NCI-H748 treated with DMSO at 0.1 percent for 48 hours (cell line): ENCODE results near the gene DEFB129.
A peak's percentile ranks its signal among the peaks of the same experiment; 100 is the strongest.
"Not testable (repeated sequence)": the region's sequence is repeated elsewhere in the genome, so short reads cannot be mapped to it uniquely, and the experiment has no call there.

Source experiments
- DNase-seq: peaks from one replicate; lab custom pipeline; 2025; lab: John Stamatoyannopoulos, UW

Gene DEFB129

DNA sequence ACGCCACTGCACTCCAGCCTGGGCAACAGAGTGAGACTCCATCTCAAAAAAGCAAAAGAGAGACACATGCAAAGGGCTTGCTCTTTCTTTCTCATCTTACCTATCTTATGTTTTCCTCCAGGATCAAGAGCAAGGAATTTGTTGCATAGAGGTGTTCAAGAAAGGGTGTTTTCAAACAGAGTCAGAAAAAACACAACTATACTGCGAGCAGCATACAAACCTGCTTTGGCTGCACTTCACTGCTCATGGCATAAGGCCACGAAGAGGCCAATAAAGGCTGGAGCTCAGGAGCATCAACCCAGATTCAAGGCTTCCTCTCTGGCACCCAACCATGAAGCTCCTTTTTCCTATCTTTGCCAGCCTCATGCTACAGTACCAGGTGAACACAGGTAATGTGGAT is at the start of gene DEFB129:
DEFB129 (plus strand) TSS at position 301 of the 400 bp plus-strand sequence; CDS start at position 332, 31 bp downstream.
- DNase-seq = no peak

GRCh38 chr20:184288-184687 is 42.8 kb upstream of the DEFB129 start:
- no peak for DNase-seq

GRCh38 chr20:187733-188132 is 39.3 kb upstream of the DEFB129 start:
- no peak for DNase-seq

- DNase-seq = no peak
These were observed 37.4 kb upstream of the DEFB129 start, which contains the start of gene DEFB128 for GRCh38 chr20:189611-190010. DEFB128 (minus strand) TSS chr20:189711; CDS start chr20:189623, 88 bp downstream.

- no peak for DNase-seq
These were observed 28.8 kb upstream of the DEFB129 start for GRCh38 chr20:198225-198624.

- no peak for DNase-seq
These were observed 27.1 kb upstream of the DEFB129 start for GRCh38 chr20:199996-200395.

- not testable (repeated sequence) for DNase-seq
These were observed 23.4 kb upstream of the DEFB129 start for GRCh38 chr20:203630-204029.

GRCh38 chr20:208942-209566 is 18.0 kb upstream of the DEFB129 start:
- DNase-seq = peak; percentile 53

GRCh38 chr20:210809-211502 is 16.1 kb upstream of the DEFB129 start:
- no peak for DNase-seq

GRCh38 chr20:214383-214782 is 12.7 kb upstream of the DEFB129 start:
- DNase-seq = no peak

- DNase-seq = no peak
These were observed 11.3 kb upstream of the DEFB129 start for GRCh38 chr20:215796-216195.

- DNase-seq = no peak
These were observed 9.8 kb upstream of the DEFB129 start for GRCh38 chr20:217266-217665.

DNA sequence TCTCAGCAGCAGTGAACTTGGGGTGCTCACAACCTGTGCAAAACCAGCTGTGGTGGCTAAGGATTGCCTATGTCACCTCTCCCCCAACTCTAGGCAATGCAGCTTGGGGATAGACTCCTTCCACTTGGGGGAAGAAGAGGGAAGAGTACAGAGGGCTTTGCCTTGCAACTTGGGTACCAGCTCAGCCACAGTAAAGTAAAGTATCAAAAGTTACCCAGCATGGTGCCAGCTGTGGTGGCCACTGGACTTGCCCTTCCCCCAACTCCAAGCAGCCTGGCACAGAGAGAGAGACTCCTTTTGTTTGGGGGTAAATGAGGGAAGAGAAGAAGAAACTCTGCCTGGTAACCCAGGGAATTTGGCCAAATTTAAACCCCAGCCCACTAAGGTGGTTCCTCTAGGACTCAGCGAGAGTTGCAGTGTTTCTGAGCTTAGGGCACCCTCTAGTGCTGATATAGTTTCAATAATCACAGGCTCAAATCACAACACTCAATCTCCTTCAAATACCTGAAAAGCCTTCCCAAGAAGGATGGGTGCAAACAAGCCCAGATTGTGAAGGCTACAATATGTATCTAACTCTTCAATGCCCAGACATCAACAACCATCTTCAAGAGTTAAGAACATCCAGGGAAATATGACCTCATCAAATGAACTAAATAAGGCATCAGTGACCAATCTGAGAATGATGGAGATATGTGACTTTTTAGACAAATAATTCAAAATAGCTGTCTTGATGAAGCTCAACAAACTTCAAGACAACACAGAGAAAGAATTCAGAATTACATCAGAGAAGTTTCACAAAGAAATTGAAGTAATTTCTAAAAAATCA is 7.6 kb upstream of the DEFB129 start:
- peak; percentile 57 for DNase-seq

- DNase-seq = no peak
These were observed 5.7 kb upstream of the DEFB129 start for GRCh38 chr20:221258-221830.

DNA sequence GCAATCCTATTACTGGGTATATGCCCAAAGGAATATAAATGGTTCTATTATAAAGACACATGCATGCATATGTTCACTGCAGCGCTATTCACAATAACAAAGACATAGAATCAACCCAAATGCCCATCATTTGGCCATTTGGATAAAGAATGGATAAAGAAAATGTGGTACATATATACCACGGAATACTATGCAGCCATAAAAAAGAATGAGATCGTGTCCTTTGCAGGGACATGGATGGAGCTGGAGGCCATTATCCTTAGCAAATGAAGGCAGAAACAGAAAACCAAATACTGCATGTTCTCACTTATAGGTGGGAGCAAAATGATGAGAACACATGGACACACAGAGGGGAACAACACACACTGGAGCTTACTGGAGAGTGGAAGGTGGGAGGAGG is 1.2 kb upstream of the DEFB129 start:
- DNase-seq = not testable (repeated sequence)

DNA sequence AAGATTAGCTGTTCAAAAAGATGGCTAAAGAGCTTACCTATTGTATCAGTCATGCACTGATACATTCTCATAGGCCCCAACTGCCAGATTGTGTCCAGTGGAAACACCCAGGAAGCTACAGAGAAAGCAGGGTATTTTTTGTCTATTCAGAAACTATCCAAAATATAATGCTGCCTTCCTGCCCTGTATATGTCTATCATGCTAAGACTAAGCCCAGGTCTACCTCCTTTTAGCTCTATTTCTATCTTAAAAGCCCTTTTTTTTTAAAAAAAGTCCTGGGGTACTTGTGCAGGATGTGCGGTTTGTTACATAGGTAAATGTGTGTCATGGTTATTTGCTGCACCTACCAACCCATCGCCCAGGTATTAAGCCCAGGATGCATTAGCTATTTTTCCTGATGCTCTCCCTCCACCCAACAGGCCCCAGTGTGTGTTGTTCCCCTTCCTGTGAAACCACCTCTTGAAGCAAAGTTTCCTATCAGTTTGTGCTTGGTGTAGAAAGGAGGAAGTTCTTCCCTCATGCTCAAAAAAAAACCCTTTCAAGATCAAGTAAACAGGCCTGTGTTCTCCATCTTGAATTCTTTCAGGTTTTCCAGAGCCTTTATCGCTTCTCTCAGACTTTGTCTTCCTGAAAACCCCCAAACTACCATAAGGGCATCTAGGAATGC is 514 bp downstream of the DEFB129 start:
- DNase-seq = no peak

DNA sequence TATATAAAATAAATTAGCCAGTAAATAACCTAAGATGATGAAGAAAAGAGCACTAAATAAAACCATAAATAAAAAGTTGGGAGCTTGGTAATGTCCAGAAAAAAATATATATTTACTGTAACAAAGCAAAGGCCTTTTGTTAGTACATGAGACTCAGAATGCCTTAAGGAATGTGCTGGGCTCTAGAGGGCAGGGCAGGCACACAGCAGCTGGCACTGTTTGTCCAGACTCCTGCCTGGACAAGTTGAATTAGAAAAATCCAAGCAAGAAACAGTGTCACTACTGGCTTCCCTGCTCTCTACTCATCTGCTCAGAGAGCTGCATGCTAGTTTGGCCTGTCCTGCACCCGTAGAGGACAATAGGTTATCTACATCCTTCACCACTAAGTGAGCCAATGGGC is 8.8 kb downstream of the DEFB129 start:
- DNase-seq = no peak

- DNase-seq = no peak
These were observed 10.4 kb downstream of the DEFB129 start for GRCh38 chr20:237489-237888.

DNA sequence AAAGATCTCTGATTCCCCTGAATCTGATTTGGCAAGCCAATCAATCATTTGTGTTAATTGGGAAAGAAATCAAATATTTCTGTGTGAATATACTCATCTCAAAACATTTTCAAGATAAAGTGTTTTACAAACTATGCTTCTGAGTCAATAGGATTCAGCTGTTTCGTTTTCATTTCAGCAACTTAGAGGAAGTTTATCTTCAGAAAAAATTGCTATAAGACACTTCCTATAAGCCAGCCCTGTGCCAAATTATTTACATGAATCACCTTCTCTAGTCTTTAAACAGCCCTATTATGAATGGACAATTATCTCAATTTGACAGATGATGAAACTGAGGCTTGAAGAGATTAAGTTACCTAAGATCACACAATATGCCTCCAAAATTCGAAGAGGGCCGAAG is 10.9 kb downstream of the DEFB129 start:
- DNase-seq = no peak

GRCh38 chr20:242905-243304 is 15.8 kb downstream of the DEFB129 start:
- no peak for DNase-seq

DNA sequence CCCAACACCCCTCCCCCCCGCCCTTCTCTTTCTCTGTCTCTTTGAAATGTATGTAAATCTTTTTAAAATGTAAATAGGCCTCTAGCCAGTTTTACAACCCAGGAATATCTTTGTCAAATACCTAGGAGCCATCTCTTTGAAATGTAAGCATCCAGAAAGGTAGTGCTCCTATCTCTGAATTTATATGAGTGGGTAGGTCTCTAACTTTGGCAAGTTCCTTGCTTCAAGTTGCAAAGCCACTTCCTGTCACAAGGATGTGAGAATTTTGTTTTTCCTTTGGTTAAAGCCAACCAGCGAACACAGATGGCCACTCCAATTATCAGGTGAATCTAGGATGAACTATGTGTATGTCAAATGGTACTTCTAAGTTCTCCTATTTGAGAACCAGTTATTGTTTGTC is 24.3 kb downstream of the DEFB129 start:
- no peak for DNase-seq

DNA sequence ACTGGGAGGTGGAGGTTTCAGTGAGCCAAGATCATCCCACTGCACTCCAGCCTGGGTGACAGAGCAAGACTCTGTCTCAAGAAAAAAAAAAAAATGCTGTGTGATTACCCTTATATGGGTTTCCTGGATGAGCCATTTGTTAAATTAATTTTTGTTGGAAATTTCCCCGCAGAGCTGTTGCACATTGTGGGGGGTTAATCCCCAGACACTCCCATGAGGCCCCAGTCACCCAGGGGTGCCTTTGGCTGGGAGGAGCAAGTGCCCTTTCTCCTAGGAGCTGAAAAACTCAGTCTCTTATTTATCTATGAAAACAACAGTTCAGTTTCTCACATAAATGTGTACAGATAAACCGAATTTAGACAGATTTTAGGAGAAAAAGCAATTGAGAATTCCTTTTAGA is 25.7 kb downstream of the DEFB129 start:
- no peak for DNase-seq
